Astrocyte (in vitro differentiated cells and primary cell): ENCODE data around the gene DYNC1I1. TPM values are rescaled to one million over a fixed set of nuclear protein-coding genes. Genes with fewer than 3 reads are reported as not detected.

Experiments
- DNase-seq: peaks from one replicate; pipeline ENCODE4 v3.0.0-alpha.2; 2010; ENCODE audit warnings: low read depth
- FAIRE-seq: peaks from 2 replicates; lab custom pipeline; 2011; peaks lifted over from hg19 to GRCh38; lab: Jason Lieb, UNC
- H2AFZ ChIP-seq: 2 replicates; pipeline ENCODE4 v1.6.0; 2012; ENCODE audit warnings: low read depth, low read length, inconsistent platforms
- H3K27ac ChIP-seq: 2 replicates; pipeline ENCODE4 v1.5.1; 2011; ENCODE audit warnings: low read depth, low read length, inconsistent platforms
- H3K27me3 ChIP-seq: 2 replicates; pipeline ENCODE4 v1.6.0; 2011; ENCODE audit warnings: low read length, inconsistent platforms; ENCODE audit not compliant: insufficient read depth
- H3K36me3 ChIP-seq: 2 replicates; pipeline ENCODE4 v1.5.1; 2011; ENCODE audit warnings: low read length, inconsistent platforms; ENCODE audit not compliant: insufficient read depth
- H3K4me1 ChIP-seq: 2 replicates; pipeline ENCODE4 v1.5.1; 2011; ENCODE audit warnings: low read length, inconsistent platforms; ENCODE audit not compliant: insufficient read depth
- H3K4me2 ChIP-seq: 2 replicates; pipeline ENCODE4 v1.6.0; 2012; ENCODE audit warnings: low read length, inconsistent platforms
- H3K4me3 ChIP-seq: 2 replicates; pipeline ENCODE4 v1.5.1; 2011; ENCODE audit warnings: low read depth, mild to moderate bottlenecking, low read length, inconsistent platforms; ENCODE audit not compliant: insufficient read depth
- H3K79me2 ChIP-seq: 2 replicates; pipeline ENCODE4 v1.6.0; 2012; ENCODE audit warnings: mild to moderate bottlenecking, low read length, inconsistent platforms; ENCODE audit not compliant: insufficient read depth
- H3K9ac ChIP-seq: 2 replicates; pipeline ENCODE4 v1.6.0; 2012; ENCODE audit warnings: mild to moderate bottlenecking, low read length, inconsistent platforms
- H3K9me3 ChIP-seq: 2 replicates; pipeline ENCODE4 v1.5.1; 2012; ENCODE audit warnings: low read depth, mild to moderate bottlenecking, low read length, inconsistent platforms; ENCODE audit not compliant: insufficient read depth
- H4K20me1 ChIP-seq: 2 replicates; pipeline ENCODE4 v1.6.0; 2012; ENCODE audit warnings: low read length, inconsistent platforms; ENCODE audit not compliant: insufficient read depth
- H3K27ac Mint-ChIP-seq: one replicate; pipeline ENCODE4 v1.8.0; 2021; ENCODE audit warnings: mild to moderate bottlenecking, mixed read lengths; ENCODE audit not compliant: unreplicated experiment
- H3K27me3 Mint-ChIP-seq: one replicate; pipeline ENCODE4 v1.8.0; 2021; ENCODE audit warnings: low read depth, mixed read lengths; ENCODE audit not compliant: unreplicated experiment
- H3K36me3 Mint-ChIP-seq: one replicate; pipeline ENCODE4 v1.8.0; 2021; ENCODE audit warnings: low read depth, mixed read lengths; ENCODE audit not compliant: unreplicated experiment
- H3K4me1 Mint-ChIP-seq: one replicate; pipeline ENCODE4 v1.8.0; 2021; ENCODE audit warnings: low read depth, mixed read lengths; ENCODE audit not compliant: unreplicated experiment
- H3K4me3 Mint-ChIP-seq: one replicate; pipeline ENCODE4 v1.8.0; 2021; ENCODE audit warnings: mild to moderate bottlenecking, moderate library complexity, mixed read lengths; ENCODE audit not compliant: unreplicated experiment
- H3K9me3 Mint-ChIP-seq: one replicate; pipeline ENCODE4 v1.8.0; 2021; ENCODE audit warnings: mild to moderate bottlenecking, mixed read lengths; ENCODE audit not compliant: unreplicated experiment
- CTCF ChIP-seq: IDR thresholded peaks from 2 replicates; pipeline ENCODE4 v1.5.1; 2011; ENCODE audit warnings: low read depth, mild to moderate bottlenecking, inconsistent platforms, low read length, moderate library complexity; ENCODE audit not compliant: insufficient read depth
- EZH2 ChIP-seq: IDR thresholded peaks from 2 replicates; pipeline ENCODE4 v1.6.1; 2012; ENCODE audit warnings: mild to moderate bottlenecking, low read length, inconsistent platforms; ENCODE audit not compliant: insufficient read depth
- total RNA-seq: library from RNA; stranded (reverse); gene quantifications from 2 replicates; pipeline ENCODE4 v1.2.1, GENCODE V29; 2021

Gene DYNC1I1
- total RNA-seq, 1 donor from 2014 or later: 3.2 TPM

DNA sequence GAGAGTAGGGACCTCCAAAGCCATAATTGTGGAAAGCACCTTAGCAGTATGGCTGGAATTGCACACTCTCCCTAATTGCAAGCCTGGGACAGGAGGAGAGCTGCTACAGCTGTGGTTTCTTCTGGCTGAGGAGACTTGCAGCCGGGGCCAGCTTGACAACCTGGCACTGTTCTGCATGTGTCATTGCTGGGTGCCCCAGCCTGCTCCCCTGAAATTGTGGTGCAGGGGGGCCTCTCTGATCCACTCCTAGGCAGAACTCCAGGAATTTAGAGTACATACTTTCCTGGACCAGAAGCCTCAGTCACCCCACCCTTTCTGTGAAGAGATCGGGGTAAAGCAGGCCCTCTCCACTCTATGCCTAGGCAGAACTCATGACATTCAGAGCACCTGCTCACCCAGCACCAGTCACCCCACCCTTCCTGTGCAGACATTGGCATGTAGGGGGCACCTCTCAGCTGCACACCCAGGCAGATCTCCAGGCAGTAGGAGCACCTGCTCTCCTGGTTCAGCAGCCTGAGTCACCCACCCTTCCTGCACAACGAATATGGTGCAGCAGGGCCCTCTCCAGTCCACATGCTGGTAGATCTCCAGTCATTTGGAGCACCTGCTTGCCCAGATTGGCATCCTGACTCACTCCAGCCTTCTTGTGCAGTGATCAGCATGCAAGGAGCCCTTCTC is 34.4 kb upstream of the DYNC1I1 start:
- DNase-seq (no peak), FAIRE-seq (no peak)
- H3K27ac Mint-ChIP-seq: no peak overlapping the region
- Histone ChIP-seq H2AFZ (no peak overlapping the region), H3K4me2 (no peak overlapping the region), H3K27ac (no peak overlapping the region), H3K27me3 (no peaks in the 10 kb centered on the region), H3K36me3 (no peaks in the 10 kb centered on the region), H3K9ac (no peak overlapping the region), H3K4me1 (no peaks in the 10 kb centered on the region), H3K9me3 (no peaks in the 10 kb centered on the region), H3K79me2 (no peaks in the 10 kb centered on the region), H3K4me3 (no peak overlapping the region), H4K20me1 (no peaks in the 10 kb centered on the region)
- H3K4me3 Mint-ChIP-seq: no peak overlapping the region
- peaks cover 10% of the 10 kb centered on the region for H3K27me3 Mint-ChIP-seq
- H3K4me1 Mint-ChIP-seq: no peaks in the 10 kb centered on the region
- H3K36me3 Mint-ChIP-seq: no peaks in the 10 kb centered on the region
- TF ChIP-seq CTCF (no peak), EZH2 (no peak)
- no peaks in the 10 kb centered on the region for H3K9me3 Mint-ChIP-seq

- Mint-ChIP-seq H3K27me3 (no peaks in the 10 kb centered on the region), H3K4me3 (no peak overlapping the region), H3K4me1 (no peaks in the 10 kb centered on the region), H3K36me3 (no peaks in the 10 kb centered on the region), H3K27ac (no peak overlapping the region), H3K9me3 (no peaks in the 10 kb centered on the region)
- Histone ChIP-seq H3K27ac (no peak overlapping the region), H2AFZ (no peak overlapping the region), H3K36me3 (no peaks in the 10 kb centered on the region), H3K9ac (no peak overlapping the region), H3K4me1 (no peaks in the 10 kb centered on the region), H3K9me3 (no peaks in the 10 kb centered on the region), H3K79me2 (no peaks in the 10 kb centered on the region), H4K20me1 (no peaks in the 10 kb centered on the region), H3K27me3 (no peaks in the 10 kb centered on the region), H3K4me2 (no peak overlapping the region), H3K4me3 (no peak overlapping the region)
- FAIRE-seq (no peak), DNase-seq (no peak)
- TF ChIP-seq CTCF: no peak
- no peak for TF ChIP-seq EZH2
Measured at GRCh38 chr7:95749044-95749443, 23.3 kb upstream of the DYNC1I1 start.

GRCh38 chr7:95749515-95749914 is 22.8 kb upstream of the DYNC1I1 start:
- Histone ChIP-seq H2AFZ (no peak overlapping the region), H3K36me3 (no peaks in the 10 kb centered on the region), H3K27me3 (no peaks in the 10 kb centered on the region), H3K4me1 (no peaks in the 10 kb centered on the region), H3K9me3 (no peaks in the 10 kb centered on the region), H3K79me2 (no peaks in the 10 kb centered on the region), H3K4me2 (no peak overlapping the region), H3K9ac (no peak overlapping the region), H3K27ac (no peak overlapping the region), H4K20me1 (no peaks in the 10 kb centered on the region), H3K4me3 (no peak overlapping the region)
- Mint-ChIP-seq H3K4me3 (no peak overlapping the region), H3K27me3 (no peaks in the 10 kb centered on the region), H3K9me3 (no peaks in the 10 kb centered on the region), H3K36me3 (no peaks in the 10 kb centered on the region), H3K4me1 (no peaks in the 10 kb centered on the region), H3K27ac (no peak overlapping the region)
- TF ChIP-seq EZH2 (no peak), CTCF (no peak)
- FAIRE-seq (no peak), DNase-seq (no peak)
